HG02759 (cell line): ENCODE data around the gene UMODL1.

ENCODE experiments used
- ATAC-seq: cut with Tn5 transposase; IDR thresholded peaks from one replicate; pipeline ENCODE4 v1.9.1; 2021; ENCODE audit warnings: mild to moderate bottlenecking, moderate library complexity; ENCODE audit not compliant: unreplicated experiment

UMODL1 gene

DNA sequence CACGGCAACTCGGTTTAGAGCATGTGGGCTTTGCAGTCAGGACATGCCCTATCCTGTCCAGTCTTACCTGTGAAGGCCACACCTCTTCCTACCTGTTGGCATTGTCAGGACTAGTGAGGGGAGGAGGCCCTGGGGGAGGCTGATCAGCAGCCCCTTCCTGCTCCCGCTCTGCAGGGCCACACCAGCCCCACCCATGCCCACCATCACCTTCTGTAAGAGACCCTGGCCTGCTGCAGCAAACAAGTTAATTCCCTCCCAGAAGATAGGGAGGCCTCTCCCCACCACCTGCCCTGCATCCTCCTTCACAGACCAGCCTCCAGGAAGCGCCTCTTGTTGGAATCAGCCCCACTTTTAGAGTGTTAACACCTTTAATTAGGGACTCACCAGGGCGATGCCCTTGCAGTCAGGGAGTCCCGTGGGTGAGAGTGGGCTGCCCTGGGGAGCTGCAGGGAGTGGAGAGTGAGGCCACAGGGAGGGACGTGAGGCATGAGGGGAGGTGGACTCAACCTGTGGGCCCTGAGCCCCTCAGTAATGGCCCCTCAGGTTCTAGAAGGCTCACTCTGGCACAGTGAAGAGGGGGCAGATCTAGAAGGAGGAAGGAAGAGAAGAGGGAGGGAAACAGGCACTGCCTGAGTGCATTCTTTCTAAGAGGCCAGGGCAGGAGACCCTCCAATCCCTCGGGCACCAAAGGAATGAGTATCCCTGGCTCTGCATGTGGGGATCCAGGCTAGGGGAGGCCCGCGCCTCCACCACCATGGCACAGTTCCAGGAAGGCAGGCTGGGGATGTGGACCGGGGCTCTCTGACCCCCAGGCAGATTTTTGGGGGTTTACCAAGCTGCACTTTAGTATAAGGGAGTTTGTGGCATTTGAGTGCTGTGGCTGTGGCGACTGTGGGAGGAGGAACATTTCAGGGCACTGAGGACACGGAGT lies 8.2 kb downstream of the UMODL1 start:
- ATAC-seq = no peak

DNA sequence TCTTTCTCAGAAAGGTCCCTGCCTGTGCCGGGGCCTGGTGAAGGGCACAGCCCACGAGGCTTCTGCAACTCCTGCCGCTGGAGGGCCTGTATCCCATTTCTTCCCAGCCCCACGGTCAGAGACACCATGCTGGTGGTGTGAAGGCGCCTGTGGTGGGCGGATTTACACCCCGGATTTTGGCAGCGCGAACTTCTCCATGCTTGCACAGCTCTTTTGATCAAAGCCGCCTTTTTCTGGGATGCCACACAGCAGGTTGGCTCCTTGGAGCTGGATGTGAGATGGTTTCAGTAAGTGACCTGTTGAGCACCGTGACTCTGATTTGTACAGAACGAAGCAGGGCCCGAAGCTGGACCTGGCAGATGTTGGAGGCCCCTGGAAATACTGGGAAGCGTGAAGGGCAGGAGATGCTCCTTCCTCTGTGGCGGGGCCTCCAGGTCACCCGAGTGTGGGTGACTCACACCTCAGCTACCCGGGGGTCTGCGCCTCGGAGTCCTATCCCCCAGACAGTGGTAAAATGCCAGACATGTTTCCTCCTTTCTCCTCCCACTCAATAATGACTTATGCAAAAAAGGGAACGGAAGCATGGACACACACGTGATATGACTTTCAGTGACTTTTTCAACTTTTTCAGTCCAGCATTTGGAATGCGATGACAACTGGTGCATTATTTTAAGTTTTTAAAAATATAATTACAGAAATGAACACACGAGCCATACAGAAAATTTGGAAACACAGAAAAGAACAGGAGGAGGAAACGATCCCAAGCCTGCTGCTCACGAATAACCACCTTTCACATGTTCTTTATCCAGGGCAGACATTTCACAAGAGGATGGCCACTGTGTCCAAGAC lies 9.0 kb downstream of the UMODL1 start:
- ATAC-seq = no peak

DNA sequence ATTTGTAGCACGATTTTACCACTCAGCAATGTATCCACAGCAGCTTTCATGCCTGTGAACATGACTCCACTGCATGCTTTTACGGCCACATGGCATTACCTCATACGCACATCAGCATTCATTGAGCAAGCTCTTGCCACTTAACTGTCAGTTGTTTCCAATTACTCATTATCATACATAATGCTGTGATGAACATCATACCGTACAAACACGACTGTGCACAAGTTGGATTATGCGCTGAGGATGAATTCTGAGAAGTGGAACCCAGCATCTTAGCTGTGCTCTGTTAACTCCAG lies 9.6 kb downstream of the UMODL1 start:
- ATAC-seq = no peak

GRCh38 chr21:42081138-42081537 lies 10.0 kb downstream of the UMODL1 start:
- no peak for ATAC-seq

DNA sequence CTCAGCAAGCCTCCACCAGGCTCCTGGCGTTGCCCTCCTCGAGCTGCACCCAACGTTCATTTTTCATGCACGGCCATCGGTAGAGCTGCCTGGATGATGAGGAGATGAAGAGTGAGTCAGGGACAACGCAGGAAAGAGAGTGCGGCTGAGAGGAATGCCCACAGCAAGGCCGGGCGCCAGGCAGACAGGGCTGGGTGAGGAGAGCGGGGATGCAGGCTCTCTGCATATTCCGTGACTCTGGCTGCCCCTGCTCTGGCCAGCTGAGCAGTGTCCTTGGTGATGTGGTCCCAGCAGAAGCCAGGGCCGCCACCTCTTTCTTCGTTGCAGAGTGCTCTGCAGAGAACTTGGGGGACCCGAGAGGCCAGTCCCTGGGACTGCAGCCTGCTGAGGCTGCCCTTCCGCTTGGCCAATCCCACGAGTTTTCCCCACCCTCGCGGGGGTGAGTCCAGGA lies 10.8 kb downstream of the UMODL1 start:
- ATAC-seq = no peak

- ATAC-seq = no peak
Observed at GRCh38 chr21:42082501-42083360, 11.6 kb downstream of the UMODL1 start.

DNA sequence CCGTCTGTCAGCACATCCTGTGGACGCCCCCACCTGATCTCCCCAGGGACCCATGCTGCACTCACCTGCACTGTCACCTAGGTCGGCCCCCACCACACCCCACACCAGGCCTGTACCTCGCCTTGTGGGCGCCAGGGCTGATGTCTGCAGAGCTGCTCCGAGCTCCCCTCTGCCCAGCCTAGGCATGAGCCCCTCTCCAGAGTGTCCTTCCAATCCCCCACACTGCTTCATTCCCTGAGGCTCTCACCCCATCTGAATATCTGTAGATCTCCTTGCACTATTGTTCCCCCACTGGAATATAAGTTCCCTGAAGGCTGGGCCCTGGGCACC lies 12.2 kb downstream of the UMODL1 start:
- ATAC-seq = no peak

- ATAC-seq = no peak
Observed at GRCh38 chr21:42084079-42084478, 13.0 kb downstream of the UMODL1 start.

- ATAC-seq = no peak
Observed at GRCh38 chr21:42085246-42086077, 14.3 kb downstream of the UMODL1 start.

DNA sequence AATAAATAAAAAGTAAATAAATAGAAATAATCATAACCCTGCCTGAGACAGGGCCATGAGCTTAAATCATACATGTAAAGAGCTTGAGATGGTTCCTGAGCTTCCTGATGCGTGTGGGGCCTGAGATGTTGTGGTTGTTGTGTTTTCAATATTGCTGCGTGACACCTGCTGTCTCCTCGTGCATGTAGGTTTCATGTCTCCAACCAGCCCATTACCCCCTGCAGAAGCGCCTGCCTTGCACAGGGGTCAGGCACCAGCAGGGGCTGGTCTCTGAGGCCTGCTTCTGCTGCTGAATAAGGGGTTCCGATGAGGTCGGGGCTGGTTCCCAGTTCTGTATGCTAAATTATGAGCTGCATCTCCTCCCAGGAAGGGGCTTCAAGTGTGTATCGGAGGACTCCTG lies 15.9 kb downstream of the UMODL1 start:
- no peak for ATAC-seq

GRCh38 chr21:42088148-42088547 lies 17.0 kb downstream of the UMODL1 start:
- ATAC-seq = no peak

DNA sequence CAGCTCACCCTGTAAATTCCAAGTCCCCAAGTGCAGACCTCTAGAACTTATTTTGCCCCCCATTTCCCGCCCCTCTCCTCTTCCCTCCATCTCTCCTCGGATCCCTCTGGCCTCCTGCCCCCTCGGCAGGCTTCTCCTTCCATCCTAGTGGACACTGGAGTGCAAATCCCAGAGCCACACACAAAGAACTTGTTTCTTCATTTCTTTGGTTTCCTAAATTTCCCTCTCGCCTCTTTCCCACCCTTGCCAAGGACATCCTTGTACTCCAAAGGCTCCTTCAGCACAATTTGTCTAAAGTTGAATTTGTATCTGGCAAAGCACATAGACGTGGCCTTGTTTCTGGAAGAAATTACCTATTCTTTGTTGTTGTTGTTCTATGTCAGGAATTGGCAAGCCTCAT lies 17.5 kb downstream of the UMODL1 start:
- ATAC-seq = no peak

DNA sequence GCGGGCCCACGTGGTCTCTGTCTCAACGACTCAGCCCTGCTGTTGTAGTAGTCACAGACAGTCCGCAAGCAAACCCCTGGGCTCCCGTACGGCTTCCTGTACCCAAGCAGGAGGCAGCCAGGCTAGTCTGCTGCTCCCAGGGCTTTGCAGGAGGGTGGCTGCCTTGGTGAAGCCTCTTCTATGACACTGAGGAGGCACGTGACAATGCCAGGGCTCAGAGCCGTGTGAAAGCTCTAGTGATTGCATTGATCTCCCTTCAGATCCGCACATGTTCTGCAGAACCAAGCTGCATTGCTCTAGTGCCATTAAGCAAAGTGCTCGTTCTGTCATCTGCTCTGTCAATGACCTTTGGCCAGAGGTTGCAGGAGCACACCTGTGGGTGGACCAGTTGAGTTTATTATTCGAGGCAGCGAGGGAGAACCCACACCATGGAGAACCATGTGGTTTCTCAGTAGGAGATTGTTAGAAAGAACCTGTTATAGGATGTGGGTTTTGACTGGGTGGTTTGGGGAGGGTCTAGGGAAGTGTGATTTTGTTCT lies 18.0 kb downstream of the UMODL1 start:
- no peak for ATAC-seq

GRCh38 chr21:42089665-42090310 lies 18.7 kb downstream of the UMODL1 start:
- ATAC-seq = no peak

DNA sequence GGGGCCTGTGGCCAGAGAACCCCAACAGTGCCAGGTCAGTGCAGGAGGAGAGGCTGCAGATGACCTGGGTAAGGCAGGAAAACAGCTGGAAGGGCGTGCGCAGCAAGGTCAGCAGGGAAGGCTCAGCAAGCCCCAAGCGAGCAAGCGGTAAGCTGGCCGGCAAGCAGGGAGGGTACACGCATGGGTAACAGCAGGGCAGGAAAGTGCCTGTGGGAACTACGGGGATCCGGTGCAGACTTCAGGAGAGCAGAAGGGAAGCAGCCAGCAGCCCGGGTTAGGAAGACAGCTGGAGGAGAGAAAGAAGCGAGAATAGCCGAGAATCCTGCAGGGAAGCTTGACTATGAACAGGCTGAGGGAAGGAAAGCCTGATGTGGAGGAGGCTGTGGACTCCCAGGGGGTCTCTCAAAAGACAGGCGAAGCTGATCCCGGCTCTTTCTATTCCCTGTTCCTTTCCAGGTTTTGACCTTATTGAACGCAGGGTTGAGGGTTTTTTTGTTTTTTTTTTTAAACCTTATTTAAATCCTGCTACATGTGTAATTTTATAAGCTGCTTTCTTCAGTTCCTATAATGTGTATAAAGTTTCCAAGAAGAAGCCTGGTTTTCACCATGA lies 20.9 kb downstream of the UMODL1 start:
- no peak for ATAC-seq

GRCh38 chr21:42092771-42093170 lies 21.7 kb downstream of the UMODL1 start:
- ATAC-seq = no peak

GRCh38 chr21:42093186-42093585 lies 22.1 kb downstream of the UMODL1 start:
- ATAC-seq = no peak

- no peak for ATAC-seq
Observed at GRCh38 chr21:42093991-42094421, 22.9 kb downstream of the UMODL1 start.

DNA sequence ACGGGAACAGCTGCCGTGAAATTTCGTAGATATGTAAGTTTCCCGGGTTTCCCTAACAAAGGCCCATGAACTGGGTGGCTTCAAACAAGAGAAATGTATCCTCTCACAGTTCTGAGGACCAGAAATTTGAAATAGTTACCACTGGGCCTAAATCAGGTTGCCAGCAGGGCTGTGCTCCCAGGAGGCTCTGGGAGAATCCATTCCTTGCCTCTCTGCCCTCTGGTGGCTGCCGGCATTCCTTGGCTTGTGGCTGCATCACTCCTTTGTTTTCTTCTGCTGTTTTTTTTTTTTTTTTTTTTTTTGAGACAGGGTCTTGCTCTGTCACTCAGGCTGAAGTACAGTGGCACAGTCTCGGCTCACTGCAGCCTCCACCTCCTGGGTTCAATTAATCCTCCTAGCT lies 23.7 kb downstream of the UMODL1 start:
- no peak for ATAC-seq
